Cerebellar cortex (tissue), 1 donor: ENCODE data around the gene ZFAND3.

Experiments
- DNase-seq: peaks from one replicate; pipeline ENCODE4 v3.0.0-alpha.2; 2015; ENCODE audit warnings: low spot score

Gene ZFAND3

GRCh38 chr6:37894585-37894984, 75.1 kb downstream of the ZFAND3 start:
- no peak for DNase-seq

- DNase-seq, result no peak
These were observed 77.8 kb downstream of the ZFAND3 start for GRCh38 chr6:37897321-37897720.

GRCh38 chr6:37897818-37898515, 78.4 kb downstream of the ZFAND3 start:
- no peak for DNase-seq

GRCh38 chr6:37903351-37904340, 84.1 kb downstream of the ZFAND3 start:
- no peak for DNase-seq

- no peak for DNase-seq
These were observed 85.1 kb downstream of the ZFAND3 start for GRCh38 chr6:37904590-37904989.

GRCh38 chr6:37906121-37906520, 86.6 kb downstream of the ZFAND3 start:
- no peak for DNase-seq

GRCh38 chr6:37910998-37911397, 91.5 kb downstream of the ZFAND3 start:
- no peak for DNase-seq

GRCh38 chr6:37913210-37913609, 93.7 kb downstream of the ZFAND3 start:
- no peak for DNase-seq

GRCh38 chr6:37915463-37915862, 95.9 kb downstream of the ZFAND3 start:
- no peak for DNase-seq

GRCh38 chr6:37916149-37916548, 96.6 kb downstream of the ZFAND3 start:
- no peak for DNase-seq

GRCh38 chr6:37916675-37917074, 97.1 kb downstream of the ZFAND3 start:
- no peak for DNase-seq

- DNase-seq, result no peak
These were observed 98.0 kb downstream of the ZFAND3 start for GRCh38 chr6:37917566-37917965.

- DNase-seq, result no peak
These were observed 100.1 kb downstream of the ZFAND3 start for GRCh38 chr6:37919417-37920157.

GRCh38 chr6:37920667-37921066, 101.1 kb downstream of the ZFAND3 start:
- DNase-seq, result no peak

GRCh38 chr6:37922563-37922962, 103.0 kb downstream of the ZFAND3 start:
- DNase-seq, result no peak

- no peak for DNase-seq
These were observed 104.0 kb downstream of the ZFAND3 start for GRCh38 chr6:37923514-37923913.

- DNase-seq, result no peak
These were observed 107.1 kb downstream of the ZFAND3 start for GRCh38 chr6:37926661-37927060.

- DNase-seq, result no peak
These were observed 108.7 kb downstream of the ZFAND3 start for GRCh38 chr6:37928217-37928616.

- no peak for DNase-seq
These were observed 110.9 kb downstream of the ZFAND3 start for GRCh38 chr6:37930288-37930971.

- no peak for DNase-seq
These were observed 111.5 kb downstream of the ZFAND3 start for GRCh38 chr6:37931066-37931465.

GRCh38 chr6:37934276-37934675, 114.7 kb downstream of the ZFAND3 start:
- DNase-seq, result no peak

GRCh38 chr6:37936150-37936549, 116.6 kb downstream of the ZFAND3 start:
- no peak for DNase-seq
